ENCODE data around the gene LRP1B.

The LRP1B gene

DNA sequence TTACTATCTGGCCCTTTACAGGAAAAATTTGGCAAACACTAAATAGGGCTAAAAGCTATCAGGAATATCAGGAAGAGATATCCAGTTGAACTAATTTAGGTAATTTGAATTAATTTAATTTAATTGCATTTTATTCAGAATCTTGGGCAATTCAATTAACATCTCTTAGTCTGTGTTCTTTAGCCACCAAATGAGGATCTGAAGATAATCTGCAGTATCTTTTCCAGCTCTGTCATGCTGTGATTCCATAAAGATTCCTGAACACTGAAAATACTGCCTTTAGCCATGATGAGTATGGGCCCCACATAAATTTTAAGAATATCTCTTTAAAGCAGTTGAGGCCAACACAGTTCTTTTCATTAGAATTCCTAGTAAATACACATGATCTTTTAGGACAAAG is 1679.5 kb downstream of the LRP1B start:
- TF ChIP-seq GATA2 (IDR thresholded peaks at IDR 0.05; ENCODE audit: low read depth, low read length) = 0 out of 2 replicates have a peak, but pooled peaks have one; percentile 6
- TF ChIP-seq GATA3 (IDR thresholded peaks at IDR 0.05; ENCODE audit: low read depth, low read length) = peak; percentile 67

DNA sequence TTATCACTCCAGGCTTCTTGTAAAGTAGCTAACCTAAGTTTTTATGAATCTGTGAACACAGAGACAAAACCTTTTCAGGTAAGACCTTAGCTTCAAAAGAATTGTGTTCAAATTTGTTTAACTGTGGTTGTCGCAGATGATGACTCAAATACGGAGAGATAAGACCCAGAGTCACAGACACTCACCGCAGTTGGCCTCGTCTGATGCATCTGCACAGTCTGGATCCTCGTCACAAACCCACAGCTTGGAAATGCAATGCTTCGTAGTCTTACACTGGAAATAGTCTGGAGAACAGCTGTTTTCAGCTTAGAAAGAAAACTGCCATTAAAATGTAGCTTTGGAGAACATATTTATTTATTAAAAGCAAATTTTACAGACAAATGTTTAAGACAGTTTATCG is 1688.5 kb downstream of the LRP1B start:
- TF ChIP-seq GATA3 (IDR thresholded peaks at IDR 0.05; ENCODE audit: low read depth, low read length) (no peak; the same call in 1 of the 2 replicates), GATA2 (IDR thresholded peaks at IDR 0.05; ENCODE audit: low read depth, low read length) (peak; percentile 65)

DNA sequence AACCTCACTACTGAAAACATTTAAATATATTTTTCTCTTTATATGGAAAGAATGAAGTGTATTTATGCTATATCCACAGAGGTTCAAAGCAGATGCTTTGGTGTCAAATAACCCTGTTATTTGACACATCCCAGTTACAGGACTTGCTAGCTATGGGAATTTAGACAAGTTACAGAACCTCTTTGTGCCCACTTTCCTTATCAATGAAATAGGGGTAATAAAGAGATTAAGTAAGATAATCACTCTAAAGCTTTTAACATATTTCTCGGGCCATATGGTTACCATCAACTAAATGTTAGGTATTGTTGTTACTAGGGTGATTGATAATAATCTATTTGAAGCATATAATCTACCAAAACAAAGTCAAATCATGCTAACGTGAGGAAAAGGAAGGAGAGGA is 1690.0 kb downstream of the LRP1B start:
- TF ChIP-seq GATA2 (IDR thresholded peaks at IDR 0.05; ENCODE audit: low read depth, low read length) (no peak), GATA3 (IDR thresholded peaks at IDR 0.05; ENCODE audit: low read depth, low read length) (peak; percentile 94)

DNA sequence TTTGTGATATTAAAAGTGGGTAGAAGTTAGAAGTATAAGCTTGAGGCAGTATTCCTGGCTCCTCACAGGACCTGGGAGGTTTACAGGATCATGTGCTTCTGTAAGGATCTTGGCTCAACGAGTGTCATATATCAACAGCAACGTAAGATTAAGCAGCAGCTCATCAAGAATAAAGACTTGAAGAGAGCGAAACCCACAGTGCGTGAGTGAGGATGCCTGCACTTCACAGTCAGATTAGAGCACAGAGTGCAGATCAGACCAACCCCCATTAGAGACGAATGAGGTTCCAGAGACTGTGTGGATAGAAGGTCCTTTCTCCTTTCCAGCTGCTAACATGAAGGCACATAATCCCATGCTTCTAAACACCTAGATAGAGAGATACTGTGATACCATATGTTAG is 1693.9 kb downstream of the LRP1B start:
- TF ChIP-seq GATA2 (IDR thresholded peaks at IDR 0.05; ENCODE audit: low read depth, low read length) = no peak
- no peak for TF ChIP-seq GATA3 (IDR thresholded peaks at IDR 0.05; ENCODE audit: low read depth, low read length)

DNA sequence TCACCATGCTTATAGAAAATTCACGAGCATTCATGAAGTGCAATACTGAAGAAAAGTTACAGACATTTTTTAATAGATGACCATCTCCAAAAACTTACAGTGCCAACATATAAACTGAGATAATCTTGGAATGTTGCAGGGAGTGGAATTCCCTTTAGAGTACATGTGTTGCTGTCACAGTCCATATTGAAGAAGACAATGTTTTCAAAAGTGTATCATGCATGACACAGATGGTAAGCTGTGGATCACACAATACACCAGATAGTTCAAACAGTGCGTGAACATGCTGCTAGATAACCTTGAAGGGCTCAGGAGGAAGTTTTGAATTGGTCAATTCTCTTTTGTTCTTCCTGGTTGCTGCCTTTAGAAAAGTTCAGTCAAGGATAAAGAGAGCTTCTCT is 1706.3 kb downstream of the LRP1B start:
- no peak for TF ChIP-seq GATA2 (IDR thresholded peaks at IDR 0.05; ENCODE audit: low read depth, low read length)
- no peak for TF ChIP-seq GATA3 (IDR thresholded peaks at IDR 0.05; ENCODE audit: low read depth, low read length)

DNA sequence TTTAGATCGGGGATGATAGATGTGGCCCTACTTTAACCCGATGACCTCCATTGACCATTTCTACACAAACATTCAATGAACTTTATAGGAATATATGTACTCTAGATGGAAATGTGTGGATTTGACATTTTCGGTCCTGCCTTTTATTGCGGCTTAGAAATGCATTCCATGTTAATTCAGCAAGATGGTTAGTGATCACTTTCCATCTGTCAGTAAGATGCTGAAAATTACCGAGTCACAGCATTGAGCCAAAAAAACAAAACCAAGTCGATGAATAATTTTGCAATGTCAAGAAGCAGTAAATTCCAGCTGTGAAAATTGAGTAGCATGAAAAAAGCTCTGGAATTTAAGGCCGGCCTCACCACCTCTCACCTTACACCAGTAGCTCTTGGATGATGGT is 1708.1 kb downstream of the LRP1B start:
- no peak for TF ChIP-seq GATA2 (IDR thresholded peaks at IDR 0.05; ENCODE audit: low read depth, low read length)
- no peak for TF ChIP-seq GATA3 (IDR thresholded peaks at IDR 0.05; ENCODE audit: low read depth, low read length)

DNA sequence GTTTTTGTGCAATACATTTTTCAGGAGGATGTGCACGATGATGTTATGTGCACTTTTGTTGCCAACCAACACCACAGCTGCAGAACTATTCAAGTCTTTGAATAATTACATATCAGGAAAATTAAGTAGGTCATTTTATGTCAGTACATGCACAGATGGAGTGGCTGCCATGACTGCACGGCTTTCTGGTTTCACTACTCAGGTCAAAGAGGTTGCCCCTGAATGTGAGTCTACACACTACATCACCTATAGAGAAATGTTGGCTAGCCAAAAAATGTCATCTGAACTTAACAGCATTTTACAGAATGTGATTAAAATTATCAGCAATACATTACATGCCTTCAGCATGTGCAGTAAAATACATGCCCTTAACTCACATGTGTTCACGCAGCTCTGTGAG is 1713.3 kb downstream of the LRP1B start:
- no peak for TF ChIP-seq GATA3 (IDR thresholded peaks at IDR 0.05; ENCODE audit: low read depth, low read length)

DNA sequence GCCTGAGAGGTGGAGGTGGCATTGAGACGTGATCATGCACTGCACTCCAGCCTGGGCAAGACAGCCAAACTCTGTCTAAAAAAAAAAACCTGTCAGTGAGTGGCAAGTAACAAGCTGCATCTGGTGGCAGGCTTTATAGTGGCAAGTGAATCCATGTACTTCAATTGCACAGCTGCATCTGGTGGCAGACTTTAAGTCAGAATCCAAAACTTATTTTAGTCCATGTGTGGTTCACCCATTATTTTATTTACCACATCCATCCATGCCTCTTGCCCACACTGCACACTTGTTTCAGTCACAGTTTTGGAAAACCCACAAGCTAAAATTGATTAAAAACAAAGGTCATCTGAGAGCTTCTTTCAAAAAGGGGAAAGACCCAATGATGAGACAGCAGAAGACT is 1714.2 kb downstream of the LRP1B start:
- TF ChIP-seq GATA3 (IDR thresholded peaks at IDR 0.05; ENCODE audit: low read depth, low read length) (no peak), GATA2 (IDR thresholded peaks at IDR 0.05; ENCODE audit: low read depth, low read length) (no peak)

DNA sequence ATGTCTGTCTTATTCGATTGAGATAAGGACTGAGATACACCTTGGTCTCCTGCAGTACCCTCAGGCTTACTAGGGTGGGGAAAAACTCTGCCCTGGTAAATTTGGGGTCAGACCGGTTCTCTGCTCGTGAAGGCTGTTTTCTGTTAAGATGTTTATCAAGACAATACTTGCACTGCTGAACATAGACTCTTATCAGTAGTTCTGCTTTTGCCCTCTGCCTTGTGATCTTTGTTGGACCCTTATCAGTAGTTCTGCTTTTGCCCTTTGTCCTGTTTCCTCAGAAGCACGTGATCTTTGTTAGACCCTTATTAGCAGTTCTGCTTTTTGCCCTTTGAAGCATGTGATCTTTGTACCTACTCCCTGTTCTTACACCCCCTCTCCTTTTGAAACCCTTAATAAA is 1715.8 kb downstream of the LRP1B start:
- TF ChIP-seq GATA3 (IDR thresholded peaks at IDR 0.05; ENCODE audit: low read depth, low read length) = peak; percentile 52; the same call in 1 of the 2 replicates
- TF ChIP-seq GATA2 (IDR thresholded peaks at IDR 0.05; ENCODE audit: low read depth, low read length) = peak; percentile 75

DNA sequence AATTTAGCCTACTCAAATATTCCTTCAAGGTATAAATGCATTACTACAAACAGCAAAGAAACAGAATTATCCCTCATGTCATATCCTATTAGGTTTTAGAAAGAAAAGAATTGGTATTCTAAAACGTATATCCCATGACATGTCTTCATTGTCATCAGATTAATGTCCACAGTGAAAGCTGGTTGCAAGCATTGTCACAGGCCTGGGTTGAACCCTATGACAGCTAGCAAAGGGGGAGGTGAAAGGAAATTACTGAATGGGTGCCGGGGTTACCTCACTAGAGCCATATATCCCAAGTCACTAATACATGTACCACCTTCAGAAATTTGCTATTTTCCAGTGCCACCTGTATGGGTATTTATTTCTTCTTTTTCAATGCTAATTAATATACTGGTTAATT is 1720.1 kb downstream of the LRP1B start:
- no peak for TF ChIP-seq GATA2 (IDR thresholded peaks at IDR 0.05; ENCODE audit: low read depth, low read length)
- no peak for TF ChIP-seq GATA3 (IDR thresholded peaks at IDR 0.05; ENCODE audit: low read depth, low read length)

DNA sequence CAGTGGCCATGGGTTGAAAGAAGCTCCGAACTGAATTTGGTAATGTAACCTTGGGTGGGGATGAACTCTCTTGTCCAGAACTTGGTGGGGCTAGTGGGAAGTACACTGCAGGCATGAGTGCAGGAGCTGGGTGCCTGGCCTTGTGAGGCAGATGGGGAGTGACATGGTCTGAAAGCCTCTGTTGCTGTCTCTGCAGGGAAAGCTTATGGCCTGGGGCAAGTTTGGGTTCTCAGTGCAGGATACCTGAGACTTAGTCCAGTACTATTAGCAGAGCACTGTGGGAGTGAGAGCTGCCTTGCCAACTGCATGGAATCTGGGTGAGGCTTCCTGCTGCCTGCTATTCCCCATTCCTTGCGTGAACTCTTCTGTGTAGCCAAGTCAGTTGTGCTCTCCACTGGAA is 1729.8 kb downstream of the LRP1B start:
- TF ChIP-seq GATA2 (IDR thresholded peaks at IDR 0.05; ENCODE audit: low read depth, low read length) (no peak), GATA3 (IDR thresholded peaks at IDR 0.05; ENCODE audit: low read depth, low read length) (no peak)

DNA sequence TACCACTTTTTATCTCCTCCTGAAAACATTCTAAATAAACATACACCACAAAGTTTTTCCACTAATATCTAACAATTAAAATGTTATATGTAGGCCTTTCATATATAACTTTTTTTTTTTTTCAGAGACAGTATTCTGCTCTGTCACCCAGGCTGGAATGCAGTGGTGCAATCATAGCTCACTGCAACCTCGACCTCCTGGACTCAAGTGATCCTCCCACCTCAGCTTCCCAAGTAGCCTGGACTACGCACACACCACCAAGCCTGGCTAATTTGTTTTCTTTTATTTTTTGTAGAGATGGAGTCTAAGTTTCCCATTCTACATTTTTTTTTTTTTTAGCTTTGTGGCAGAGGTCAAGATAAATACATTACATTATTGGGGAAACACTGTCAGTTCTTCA is 1738.0 kb downstream of the LRP1B start:
- TF ChIP-seq GATA3 (IDR thresholded peaks at IDR 0.05; ENCODE audit: low read depth, low read length) = no peak
- TF ChIP-seq GATA2 (IDR thresholded peaks at IDR 0.05; ENCODE audit: low read depth, low read length) = no peak

DNA sequence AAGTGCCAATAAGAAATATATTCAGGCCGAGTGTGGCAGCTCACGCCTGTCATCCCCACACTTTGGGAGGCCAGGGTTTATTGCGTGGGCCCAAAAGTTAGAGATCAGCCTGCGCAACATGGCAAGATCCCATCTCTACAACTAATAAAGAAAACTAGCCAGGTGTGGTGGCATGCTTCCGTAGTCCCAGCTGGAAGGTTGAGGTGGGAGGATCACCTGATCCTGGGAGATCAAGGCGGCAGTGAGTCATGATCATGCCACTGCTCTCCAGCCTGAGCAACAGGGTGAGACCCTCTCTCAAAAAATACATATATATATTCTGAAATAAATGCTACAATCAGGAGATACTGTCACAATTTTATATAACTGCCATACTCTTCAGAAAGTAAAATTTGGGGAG is 1745.9 kb downstream of the LRP1B start:
- no peak for TF ChIP-seq GATA3 (IDR thresholded peaks at IDR 0.05; ENCODE audit: low read depth, low read length)
- no peak for TF ChIP-seq GATA2 (IDR thresholded peaks at IDR 0.05; ENCODE audit: low read depth, low read length)

DNA sequence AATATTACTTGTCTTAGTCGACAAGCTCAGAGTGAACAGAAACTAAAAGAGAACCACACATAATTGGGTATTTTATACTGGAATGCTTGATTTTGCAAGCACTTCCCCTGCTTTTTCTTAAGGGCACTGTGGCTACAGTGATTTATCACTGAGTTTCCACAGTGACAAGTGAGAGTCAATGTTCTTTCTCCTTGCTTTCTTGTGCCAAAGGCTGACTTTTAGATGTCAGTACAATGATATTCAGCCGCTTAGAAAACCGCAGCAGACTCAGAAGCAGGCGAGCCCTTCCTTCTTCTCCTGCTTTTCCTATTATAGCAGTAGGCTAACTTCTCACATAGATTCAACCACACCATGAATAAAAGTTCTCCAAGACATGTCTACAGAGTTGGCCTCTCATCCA is 1747.0 kb downstream of the LRP1B start:
- TF ChIP-seq GATA3 (IDR thresholded peaks at IDR 0.05; ENCODE audit: low read depth, low read length) = no peak
- no peak for TF ChIP-seq GATA2 (IDR thresholded peaks at IDR 0.05; ENCODE audit: low read depth, low read length)

DNA sequence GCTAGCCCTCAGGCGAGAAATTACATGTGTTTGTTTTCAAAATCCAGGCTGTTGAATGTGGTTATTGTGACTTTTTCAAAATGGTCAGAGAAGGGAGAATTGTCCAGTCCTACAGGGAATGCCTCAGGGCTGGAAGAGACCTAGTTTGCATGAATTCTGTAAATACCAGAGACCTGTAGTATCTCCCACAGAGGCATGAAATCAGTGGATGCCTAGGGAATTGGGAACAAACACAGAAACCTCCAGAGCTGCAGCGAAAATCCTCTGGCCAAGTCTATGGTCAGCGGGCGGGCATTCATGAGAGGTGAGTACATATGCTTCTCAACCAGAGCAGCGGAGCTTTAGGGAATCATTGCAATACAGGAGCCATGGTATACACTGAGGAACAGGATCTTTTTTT is 1754.1 kb downstream of the LRP1B start:
- TF ChIP-seq GATA2 (IDR thresholded peaks at IDR 0.05; ENCODE audit: low read depth, low read length) (no peak), GATA3 (IDR thresholded peaks at IDR 0.05; ENCODE audit: low read depth, low read length) (no peak)

DNA sequence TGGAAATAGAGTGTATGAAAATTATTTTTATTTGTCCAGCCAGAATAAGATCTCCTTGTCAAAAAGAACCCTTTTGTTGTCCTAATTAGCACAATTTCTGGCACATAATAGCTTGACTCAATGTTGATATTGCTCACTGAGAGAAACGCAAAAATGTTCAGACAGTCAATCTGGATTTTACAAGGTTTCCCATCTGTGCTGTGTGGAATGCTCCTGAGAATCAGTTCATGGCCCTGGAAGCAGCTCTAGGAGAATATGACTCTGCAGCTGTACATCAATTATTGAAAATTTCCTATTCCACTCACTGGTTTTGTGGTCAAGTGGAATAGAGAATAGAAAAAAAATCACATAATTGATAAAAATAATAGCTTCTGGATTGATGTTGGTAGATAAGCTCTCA is 1767.7 kb downstream of the LRP1B start:
- TF ChIP-seq GATA3 (IDR thresholded peaks at IDR 0.05; ENCODE audit: low read depth, low read length) (no peak), GATA2 (IDR thresholded peaks at IDR 0.05; ENCODE audit: low read depth, low read length) (no peak)
